Ovary (tissue), 9 donors: ENCODE results near the gene MGP. TPM values are rescaled to one million over a fixed set of nuclear protein-coding genes. Genes with fewer than 3 reads are reported as not detected.

ENCODE experiments used
- DNase-seq, 5 donors: peaks; one replicate each; pipeline ENCODE4 v3.0.0-alpha.2; 2019 to 2020
- H3K27ac ChIP-seq, 2 donors: fragments of 200-600 bp; one replicate each; pipeline versions ENCODE4 v1.5.1 to v1.8.0; 2019 to 2022
- H3K27me3 ChIP-seq: fragments of 200-600 bp; one replicate; pipeline ENCODE4 v1.8.0; 2022
- H3K36me3 ChIP-seq: fragments of 200-600 bp; sonication (generic); one replicate; pipeline ENCODE4 v1.5.1; 2019
- H3K4me1 ChIP-seq: one replicate; pipeline ENCODE4 v1.8.1; 2013; ENCODE audit warnings: mild to moderate bottlenecking, moderate library complexity; ENCODE audit not compliant: insufficient read depth
- H3K4me3 ChIP-seq: fragments of 200-600 bp; sonication (generic); one replicate; pipeline ENCODE4 v1.5.1; 2017
- H3K9me3 ChIP-seq, 2 donors: fragments of 200-600 bp in 1 of 2; sonication (generic) in 1 of 2; one replicate each; pipeline versions ENCODE4 v1.5.1 to v1.8.1; 2013 to 2019; ENCODE audit warnings: mild to moderate bottlenecking in 1 of 2, moderate library complexity in 1 of 2
- CTCF ChIP-seq, 3 donors: fragments of 450-650 bp in 2 of 3; fragments of 200-600 bp in 1 of 3; IDR thresholded peaks; one replicate each; pipeline versions ENCODE4 v1.5.1 to v1.8.0; 2016 to 2022; ENCODE audit warnings: antibody characterized with exemption in 3 of 3, mild to moderate bottlenecking in 1 of 3
- EP300 ChIP-seq: sonication (generic); formaldehyde crosslinking; IDR thresholded peaks from one replicate; pipeline ENCODE4 v1.6.1; 2017; ENCODE audit warnings: antibody characterized with exemption
- POLR2A ChIP-seq: fragments of 450-650 bp; IDR thresholded peaks from one replicate; pipeline ENCODE4 v1.6.1; 2017; ENCODE audit warnings: antibody characterized with exemption, mild to moderate bottlenecking, moderate library complexity
- WGBS, 3 donors: extraction: QIAGEN DNeasy Blood & Tissue Kit in 1 of 3; methylation state at CpG; one replicate each; pipeline versions ENCODE4 v1.1.5 to v1.1.7; 2013 to 2017; 5-methylcytosine and 5-hydroxymethylcytosine counted together
- intact Hi-C, 4 donors: fragments of 100-400 bp; cut with DNase I; formaldehyde crosslinking; loops; one replicate each; pipeline versions ENCODE4 v1.11.0 to v1.15.1; 2022 to 2023
- polyA plus RNA-seq, 2 donors: library from polyadenylated mRNA; stranded (reverse); fragments of 200-250 nt in 1 of 2; fragments of 350-450 nt in 1 of 2; fragmentation: Illumina TruSeq in 1 of 2; extraction: RNeasy Lipid Tissue Mini Kit (QIAGEN cat#74804) in 1 of 2; gene quantifications; one replicate each; pipeline ENCODE4 v1.2.3, GENCODE V29; 2013 to 2014
- total RNA-seq, 7 donors: library from RNA; depleted of rRNA in 2 of 7; stranded (reverse); fragments of >200 nt in 2 of 7; fragmentation: NEBNext Ultra II Directional in 3 of 7; extraction: Animal tissue kit (Norgen Biotek cat#: 25700) in 3 of 7; gene quantifications; one replicate each; pipeline versions ENCODE4 v1.1.0 to v1.2.4, GENCODE V29; 2016 to 2023
- donor health status: DM: no; HTN: no; CAD: no; lungs with moderate emphysema.
- donor health status: DM: no; HTN: no; CAD: no.
- donor health status: Bipolar disorder and iron deficiency.
- donor health status: DM: yes; HTN: yes; CAD: no.
- donor health status: DM: no; HTN: no; CAD: no.
- donor health status: DM: yes; HTN: yes; CAD: no.

The MGP gene
- total and polyA plus RNA-seq, 9 donors: 109 to 2,243 (median 431) TPM

GRCh38 chr12:14920475-14921126 lies 34.9 kb upstream of the MGP start:
- DNase-seq: no peak
- no peaks in the 10 kb centered on the region for H3K4me1 ChIP-seq
- no peaks in the 10 kb centered on the region for H3K36me3 ChIP-seq
- intact Hi-C loops: no loop called here
- TF ChIP-seq CTCF (IDR thresholded peaks at IDR 0.05) (no peak), POLR2A (no peak), EP300 (no peak)
- H3K27me3 ChIP-seq: no peaks in the 10 kb centered on the region
- H3K4me3 ChIP-seq: no peak overlapping the region
- WGBS, 3 donors: 81 to 89% (median 81%) methylated on average over 7 of the region's 7 CpGs
- H3K27ac ChIP-seq: no peak overlapping the region
- no peaks in the 10 kb centered on the region for H3K9me3 ChIP-seq

GRCh38 chr12:14919455-14919854 lies 33.8 kb upstream of the MGP start:
- no peaks in the 10 kb centered on the region for H3K27me3 ChIP-seq
- intact Hi-C loops: no loop called here
- DNase-seq: no peak
- H3K9me3 ChIP-seq: no peaks in the 10 kb centered on the region
- H3K36me3 ChIP-seq: no peaks in the 10 kb centered on the region
- no peak for TF ChIP-seq CTCF (IDR thresholded peaks at IDR 0.05)
- no peak for TF ChIP-seq EP300
- no peak for TF ChIP-seq POLR2A
- no peak overlapping the region for H3K4me3 ChIP-seq
- no peaks in the 10 kb centered on the region for H3K4me1 ChIP-seq
- no peak overlapping the region for H3K27ac ChIP-seq

- H3K4me3 ChIP-seq: no peak overlapping the region
- 75 to 77% (median 76%) methylated on average over 2 of the region's 2 CpGs for WGBS, 3 donors
- H3K9me3 ChIP-seq: no peaks in the 10 kb centered on the region
- H3K36me3 ChIP-seq: no peaks in the 10 kb centered on the region
- no peaks in the 10 kb centered on the region for H3K4me1 ChIP-seq
- no peaks in the 10 kb centered on the region for H3K27me3 ChIP-seq
- no peak overlapping the region for H3K27ac ChIP-seq
- DNase-seq: no peak
- TF ChIP-seq EP300 (no peak), POLR2A (no peak), CTCF (IDR thresholded peaks at IDR 0.05) (no peak)
- intact Hi-C loops: no loop called here
These were observed 30.1 kb upstream of the MGP start for GRCh38 chr12:14915736-14916135.

DNA sequence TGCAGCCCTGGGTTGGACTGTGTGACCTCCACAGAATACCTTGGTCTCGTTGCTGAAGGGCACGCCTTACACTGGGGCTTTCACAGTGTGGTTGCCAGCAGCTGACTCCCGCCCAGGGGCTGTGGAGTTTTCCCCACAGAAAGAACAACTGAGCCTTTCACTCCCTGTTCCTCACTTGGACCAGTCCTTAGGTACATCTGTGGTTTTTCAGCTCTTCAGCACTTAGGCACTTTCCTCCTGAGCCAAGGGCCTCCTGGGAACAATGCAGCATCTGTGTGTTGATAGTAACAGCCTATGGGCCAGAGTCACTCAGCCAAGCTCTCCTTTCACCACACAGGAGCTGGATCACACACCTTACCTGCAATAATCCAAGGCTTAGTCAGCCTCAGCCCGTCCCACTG lies 27.7 kb upstream of the MGP start:
- no peaks in the 10 kb centered on the region for H3K4me1 ChIP-seq
- no peaks in the 10 kb centered on the region for H3K36me3 ChIP-seq
- DNase-seq: no peak
- H3K9me3 ChIP-seq: no peaks in the 10 kb centered on the region
- H3K4me3 ChIP-seq: no peak overlapping the region
- no peak overlapping the region for H3K27ac ChIP-seq
- 67 to 80% (median 69%) methylated on average over 4 of the region's 4 CpGs for WGBS, 3 donors
- no peaks in the 10 kb centered on the region for H3K27me3 ChIP-seq
- TF ChIP-seq CTCF (IDR thresholded peaks at IDR 0.05) (no peak), POLR2A (no peak), EP300 (no peak)
- intact Hi-C loops: no loop called here
